Sigmoid colon (tissue), 7 donors: ENCODE measurements around the gene TTLL3. TPM values are rescaled to one million over a fixed set of nuclear protein-coding genes. Genes with fewer than 3 reads are reported as not detected.
A peak's percentile ranks its signal among the peaks of the same experiment; 100 is the strongest.

Source experiments
- DNase-seq: peaks from one replicate; pipeline ENCODE4 v3.0.0-alpha.2; 2019
- H3K27ac ChIP-seq, 4 donors: fragments of 200-600 bp; sonication (generic); one replicate each; pipeline ENCODE4 v1.5.1; 2016 to 2019; ENCODE audit warnings: mild to moderate bottlenecking in 1 of 4
- H3K27me3 ChIP-seq, 3 donors: fragments of 200-600 bp; sonication (generic); one replicate each; pipeline ENCODE4 v1.5.1; 2019; ENCODE audit warnings: mild to moderate bottlenecking in 1 of 3
- H3K36me3 ChIP-seq, 4 donors: fragments of 200-600 bp; sonication (generic); one replicate each; pipeline ENCODE4 v1.5.1; 2016 to 2019
- H3K4me1 ChIP-seq, 4 donors: fragments of 200-600 bp; sonication (generic); one replicate each; pipeline ENCODE4 v1.5.1; 2017 to 2019
- H3K4me3 ChIP-seq, 4 donors: fragments of 200-600 bp; sonication (generic); one replicate each; pipeline ENCODE4 v1.5.1; 2017 to 2019; ENCODE audit warnings: mild to moderate bottlenecking in 2 of 4, moderate library complexity in 1 of 4
- H3K9me3 ChIP-seq, 4 donors: fragments of 200-600 bp in 3 of 4; sonication (generic) in 3 of 4; one replicate each; pipeline versions ENCODE4 v1.5.1 to v1.6.1; 2013 to 2019
- EP300 ChIP-seq, 4 donors: sonication (generic); formaldehyde crosslinking; IDR thresholded peaks; one replicate each; pipeline ENCODE4 v1.6.1; 2017; ENCODE audit warnings: antibody characterized with exemption in 4 of 4
- POLR2A ChIP-seq, 2 donors: fragments of 450-650 bp; IDR thresholded peaks; one replicate each; pipeline ENCODE4 v1.6.1; 2016; ENCODE audit warnings: antibody characterized with exemption in 2 of 2, mild to moderate bottlenecking in 2 of 2, moderate library complexity in 2 of 2
- POLR2AphosphoS5 ChIP-seq, 4 donors: sonication (generic); formaldehyde crosslinking; IDR thresholded peaks; one replicate each; pipeline ENCODE4 v1.6.1; 2017; ENCODE audit warnings: antibody characterized with exemption in 4 of 4
- WGBS, 2 donors: extraction: QIAGEN DNeasy Blood & Tissue Kit; methylation state at CpG; one replicate each; pipeline ENCODE4 v1.1.7; 2013; 5-methylcytosine and 5-hydroxymethylcytosine counted together
- intact Hi-C: fragments of 100-400 bp; cut with DNase I; formaldehyde crosslinking; loops from one replicate; pipeline ENCODE4 v1.15.1; 2023
- polyA plus RNA-seq, 3 donors: library from polyadenylated mRNA; stranded (reverse); fragments of 200-250 nt; gene quantifications; one replicate each; pipeline ENCODE4 v1.2.3, GENCODE V29; 2013
- total RNA-seq, 4 donors: library from RNA; depleted of rRNA; stranded (reverse); fragments of >200 nt; gene quantifications; one replicate each; pipeline ENCODE4 v1.1.0, GENCODE V29; 2016
- TF ChIP-seq, protein P1 (sequence below), 4 experiments: fragments of 450-650 bp in 3 of 4; fragments of 200-600 bp in 1 of 4; IDR thresholded peaks; one replicate each; pipeline ENCODE4 v1.5.1; 2016 to 2019; ENCODE audit warnings: antibody characterized with exemption in 4 of 4, mild to moderate bottlenecking in 3 of 4, moderate library complexity in 2 of 4
- donor health status: healthy with polysubstance abuse.
- donor health status: Bipolar disorder and iron deficiency.
- donor health status: healthy.

TTLL3 gene
- total and polyA plus RNA-seq, 7 donors = 4.4 to 117 (median 35.3) TPM

DNA sequence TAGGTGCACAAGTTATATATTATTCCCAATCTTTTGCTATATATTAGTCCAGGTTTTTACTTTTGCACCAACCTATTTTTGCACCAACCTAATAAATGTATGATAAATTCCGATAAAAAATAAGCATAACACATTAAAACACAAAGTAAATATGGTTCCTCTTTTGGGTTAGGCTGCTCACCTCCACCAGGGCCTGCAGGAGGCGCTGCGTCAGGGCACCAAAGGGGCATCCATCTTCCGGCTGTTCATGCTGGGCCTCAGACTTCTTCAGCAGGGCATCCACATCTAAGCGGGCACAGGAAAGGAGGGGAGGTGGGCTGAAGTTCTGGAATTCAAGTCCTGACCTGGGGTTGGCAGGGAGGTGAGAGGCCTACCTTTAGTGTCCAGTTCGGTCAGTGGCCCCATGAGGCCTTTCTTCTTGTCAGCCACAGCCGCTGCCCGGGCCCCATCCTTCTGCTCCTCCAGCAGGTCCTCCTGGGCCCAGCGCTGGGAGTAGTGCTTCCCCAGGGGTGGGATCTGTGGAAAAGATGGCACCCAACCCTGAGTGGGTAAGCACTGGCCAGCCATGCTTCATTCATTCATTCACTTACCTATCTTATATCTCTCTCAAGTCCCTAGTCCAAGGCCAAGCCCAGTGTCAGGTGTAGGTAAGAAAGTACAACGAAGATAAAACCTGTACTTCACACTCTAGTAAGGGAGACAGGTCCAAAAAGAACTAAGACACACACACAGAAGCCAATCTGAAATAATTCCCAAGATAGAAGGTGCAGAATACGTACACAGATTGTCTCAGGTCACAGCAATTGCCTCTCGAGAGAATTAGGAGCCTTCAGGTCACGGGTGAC, 23.0 kb upstream of the TTLL3 start:
- Histone ChIP-seq H3K27me3 (no peaks in the 10 kb centered on the region), H3K36me3 (peaks cover 26 to 82% (median 39%) of the 10 kb centered on the region in 4 donors), H3K9me3 (no peaks in the 10 kb centered on the region), H3K4me3 (no peak overlapping the region), H3K4me1 (peaks cover 0 to 19% (median 16%) of the 10 kb centered on the region in 4 donors), H3K27ac (no peak overlapping the region)
- TF ChIP-seq, protein P1, sequence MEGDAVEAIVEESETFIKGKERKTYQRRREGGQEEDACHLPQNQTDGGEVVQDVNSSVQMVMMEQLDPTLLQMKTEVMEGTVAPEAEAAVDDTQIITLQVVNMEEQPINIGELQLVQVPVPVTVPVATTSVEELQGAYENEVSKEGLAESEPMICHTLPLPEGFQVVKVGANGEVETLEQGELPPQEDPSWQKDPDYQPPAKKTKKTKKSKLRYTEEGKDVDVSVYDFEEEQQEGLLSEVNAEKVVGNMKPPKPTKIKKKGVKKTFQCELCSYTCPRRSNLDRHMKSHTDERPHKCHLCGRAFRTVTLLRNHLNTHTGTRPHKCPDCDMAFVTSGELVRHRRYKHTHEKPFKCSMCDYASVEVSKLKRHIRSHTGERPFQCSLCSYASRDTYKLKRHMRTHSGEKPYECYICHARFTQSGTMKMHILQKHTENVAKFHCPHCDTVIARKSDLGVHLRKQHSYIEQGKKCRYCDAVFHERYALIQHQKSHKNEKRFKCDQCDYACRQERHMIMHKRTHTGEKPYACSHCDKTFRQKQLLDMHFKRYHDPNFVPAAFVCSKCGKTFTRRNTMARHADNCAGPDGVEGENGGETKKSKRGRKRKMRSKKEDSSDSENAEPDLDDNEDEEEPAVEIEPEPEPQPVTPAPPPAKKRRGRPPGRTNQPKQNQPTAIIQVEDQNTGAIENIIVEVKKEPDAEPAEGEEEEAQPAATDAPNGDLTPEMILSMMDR (IDR thresholded peaks at IDR 0.05) = peak in 1 of 4 experiments; percentile 13
- TF ChIP-seq POLR2AphosphoS5 (IDR thresholded peaks at IDR 0.05) = no peak
- DNase-seq = no peak
- intact Hi-C loops = no loop called here
- WGBS, 2 donors = 89 to 94% methylated on average over 13 of the region's 13 CpGs

DNA sequence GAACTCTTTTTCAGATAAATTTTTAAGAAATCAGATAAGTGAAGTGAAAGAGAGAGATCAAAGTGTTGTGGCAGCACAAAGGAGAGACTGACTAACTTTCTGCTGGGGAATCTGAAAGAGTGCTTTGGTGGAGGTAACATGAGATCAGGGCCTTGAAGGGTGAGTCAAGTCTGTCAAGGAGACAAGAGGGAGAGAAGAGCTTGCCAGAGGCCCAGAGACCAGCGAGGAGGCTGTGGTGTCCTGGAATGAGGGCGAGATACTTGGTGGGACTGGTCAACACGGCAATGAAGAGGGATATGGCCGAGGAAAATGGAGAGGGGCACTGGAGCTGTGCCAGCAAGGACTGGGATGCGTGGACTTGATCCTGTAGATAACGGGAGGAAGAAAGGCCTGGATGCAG, 22.3 kb upstream of the TTLL3 start:
- Histone ChIP-seq H3K4me1 (peaks cover 0 to 19% (median 16%) of the 10 kb centered on the region in 4 donors), H3K27ac (no peak overlapping the region), H3K9me3 (no peaks in the 10 kb centered on the region), H3K4me3 (no peak overlapping the region), H3K36me3 (peaks cover 22 to 76% (median 37%) of the 10 kb centered on the region in 4 donors), H3K27me3 (no peaks in the 10 kb centered on the region)
- WGBS, 2 donors = 87% methylated on average over 6 of the region's 6 CpGs
- TF ChIP-seq POLR2AphosphoS5 (IDR thresholded peaks at IDR 0.05) (no peak), EP300 (IDR thresholded peaks at IDR 0.05) (no peak), POLR2A (IDR thresholded peaks at IDR 0.05) (no peak)
- TF ChIP-seq, protein P1 (IDR thresholded peaks at IDR 0.05) = no peak
- DNase-seq = no peak
- intact Hi-C loops = no loop called here

DNA sequence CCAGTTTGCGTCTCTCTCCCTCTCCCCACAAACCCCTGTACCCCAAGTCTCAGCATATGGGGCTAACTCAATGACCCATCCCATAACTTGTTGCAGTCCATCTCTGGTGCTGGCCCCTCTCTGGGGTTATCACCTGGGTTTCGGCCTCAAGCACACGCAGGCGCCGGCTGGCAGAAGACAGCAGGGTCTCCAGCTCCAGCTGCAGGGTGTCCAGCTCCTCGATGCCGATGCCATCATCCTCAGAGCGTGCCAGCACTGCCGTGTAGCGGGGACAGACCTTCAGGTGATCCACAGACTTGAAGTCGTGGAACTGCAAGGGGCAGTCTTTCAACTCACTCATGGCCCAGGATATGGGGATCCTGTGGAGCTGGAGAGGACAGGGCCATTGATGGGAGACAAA, 18.9 kb upstream of the TTLL3 start:
- Histone ChIP-seq H3K27ac (peak overlapping the region in 3 of 4 donors; percentile 86 to 98 (median 95)), H3K4me1 (peaks cover 0 to 40% (median 36%) of the 10 kb centered on the region in 4 donors), H3K4me3 (no peak overlapping the region), H3K9me3 (no peaks in the 10 kb centered on the region), H3K36me3 (peaks cover 6 to 53% (median 23%) of the 10 kb centered on the region in 4 donors), H3K27me3 (no peaks in the 10 kb centered on the region)
- TF ChIP-seq EP300 (IDR thresholded peaks at IDR 0.05) (no peak), POLR2AphosphoS5 (IDR thresholded peaks at IDR 0.05) (no peak), POLR2A (IDR thresholded peaks at IDR 0.05) (no peak)
- TF ChIP-seq, protein P1 (IDR thresholded peaks at IDR 0.05) = no peak
- DNase-seq = no peak
- intact Hi-C loops = loop anchor here (5.0 kb wide), 1 partner anchor 59 kb away; the partner anchor contains the start of gene BRPF1
- WGBS, 2 donors = 94% methylated on average over 11 of the region's 11 CpGs

DNA sequence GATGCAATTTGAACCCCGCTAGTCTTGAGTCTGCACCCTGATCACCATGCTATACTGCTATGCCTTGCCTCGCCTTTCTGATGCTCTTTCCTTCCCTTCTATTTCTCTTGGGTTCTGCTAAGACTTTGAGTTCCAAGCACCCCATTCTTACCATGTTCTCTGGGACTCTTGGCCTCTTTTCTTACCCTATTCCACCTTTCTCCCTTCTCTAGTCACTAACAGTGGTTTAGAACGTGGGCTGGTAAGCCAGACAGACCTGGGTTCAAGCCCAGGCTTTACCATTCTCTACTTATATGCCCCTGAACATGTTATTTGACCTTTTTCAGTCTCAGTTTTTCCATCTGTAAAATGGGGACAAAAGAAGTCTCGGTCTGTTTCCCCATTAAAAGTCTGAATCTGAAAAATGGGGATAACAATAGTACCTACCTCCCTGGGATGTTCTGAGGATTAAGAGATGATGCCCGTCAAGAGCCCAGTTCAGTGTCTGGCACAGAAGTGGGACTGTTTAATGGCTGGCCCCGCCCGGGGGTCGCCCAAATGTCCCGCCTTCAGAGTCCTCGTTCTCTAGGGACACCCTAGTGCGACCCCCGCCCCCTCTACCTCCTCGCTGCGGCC, 18.2 kb upstream of the TTLL3 start:
- Histone ChIP-seq H3K36me3 (peaks cover 6 to 48% (median 19%) of the 10 kb centered on the region in 4 donors), H3K9me3 (no peaks in the 10 kb centered on the region), H3K27me3 (no peaks in the 10 kb centered on the region), H3K4me1 (peaks cover 0 to 40% (median 36%) of the 10 kb centered on the region in 4 donors), H3K4me3 (peak overlapping the region; percentile 60 to 99 (median 84)), H3K27ac (peak overlapping the region; percentile 86 to 98 (median 96))
- no peak for DNase-seq
- 14% methylated on average over 14 of the region's 14 CpGs for WGBS, 2 donors
- intact Hi-C loops = loop anchor here (2.0 to 5.0 kb wide), 2 partner anchors 43 to 60 kb away; partner anchors contain the start of genes BRPF1 and OGG1
- TF ChIP-seq POLR2A (IDR thresholded peaks at IDR 0.05) (no peak), EP300 (IDR thresholded peaks at IDR 0.05) (no peak), POLR2AphosphoS5 (IDR thresholded peaks at IDR 0.05) (no peak)
- TF ChIP-seq, protein P1 (IDR thresholded peaks at IDR 0.05) = no peak
